ENCODE results near the gene DDX51.

DDX51 gene

GRCh38 chr12:132129007-132129406 is 15.1 kb downstream of the DDX51 start:
- H3K9ac ChIP-seq (ENCODE audit: low read depth, low read length), result no peak overlapping the region
- H3K4me3 ChIP-seq (ENCODE audit: low read length), result no peak overlapping the region
- no peaks in the 10 kb centered on the region for H3K4me1 ChIP-seq (ENCODE audit: insufficient read depth, low read length)
- H3K27ac ChIP-seq (ENCODE audit: low read length), result no peak overlapping the region
- peaks cover 52% of the 10 kb centered on the region for H3K36me3 ChIP-seq (ENCODE audit: insufficient read depth, low read depth, low read length)
- H3K9me3 ChIP-seq (ENCODE audit: insufficient read depth, low read depth, low read length), result peaks cover 36% of the 10 kb centered on the region
- no peaks in the 10 kb centered on the region; the same call in 1 of the 2 replicates for H3K27me3 ChIP-seq (ENCODE audit: insufficient read depth, low read length)

GRCh38 chr12:132127041-132127440 is 17.1 kb downstream of the DDX51 start:
- Histone ChIP-seq H3K36me3 (ENCODE audit: insufficient read depth, low read depth, low read length) (peaks cover 64% of the 10 kb centered on the region), H3K27ac (ENCODE audit: low read length) (no peak overlapping the region)

DNA sequence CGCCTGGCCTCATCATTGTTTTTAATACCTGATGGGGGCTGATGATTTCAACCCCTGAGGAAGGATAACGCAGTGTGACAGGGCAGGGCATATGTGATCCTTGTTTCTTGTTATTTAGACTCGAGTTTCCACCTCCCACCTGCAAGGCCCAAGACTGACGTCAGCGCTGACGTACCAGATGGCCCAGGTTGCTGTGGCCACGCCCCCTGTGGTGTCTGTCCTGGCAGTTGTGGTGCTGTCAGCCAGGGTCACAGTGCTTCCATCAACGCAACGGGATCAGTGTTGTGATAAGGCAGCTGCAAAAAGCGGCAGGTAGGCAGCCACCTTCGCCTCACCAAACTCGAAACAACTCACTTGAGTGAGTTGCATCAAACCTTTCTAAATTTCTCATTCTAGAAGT is 18.4 kb downstream of the DDX51 start:
- Histone ChIP-seq H3K4me1 (ENCODE audit: insufficient read depth, low read length) (no peaks in the 10 kb centered on the region), H3K9me3 (ENCODE audit: insufficient read depth, low read depth, low read length) (peaks cover 36% of the 10 kb centered on the region), H3K4me3 (ENCODE audit: low read length) (no peak overlapping the region), H3K27ac (ENCODE audit: low read length) (no peak overlapping the region), H3K27me3 (ENCODE audit: insufficient read depth, low read length) (no peaks in the 10 kb centered on the region; the same call in 1 of the 2 replicates), H3K36me3 (ENCODE audit: insufficient read depth, low read depth, low read length) (peaks cover 75% of the 10 kb centered on the region), H3K9ac (ENCODE audit: low read depth, low read length) (no peak overlapping the region)

More at GRCh38 chr12:132127041-132127440, 17.1 kb downstream of the DDX51 start:
- no peaks in the 10 kb centered on the region; the same call in 1 of the 2 replicates for H3K27me3 ChIP-seq (ENCODE audit: insufficient read depth, low read length)
- peaks cover 36% of the 10 kb centered on the region for H3K9me3 ChIP-seq (ENCODE audit: insufficient read depth, low read depth, low read length)
- no peaks in the 10 kb centered on the region for H3K4me1 ChIP-seq (ENCODE audit: insufficient read depth, low read length)
- no peak overlapping the region for H3K4me3 ChIP-seq (ENCODE audit: low read length)
- no peak overlapping the region for H3K9ac ChIP-seq (ENCODE audit: low read depth, low read length)

GRCh38 chr12:132124766-132125425 is 19.2 kb downstream of the DDX51 start:
- H3K4me3 ChIP-seq (ENCODE audit: low read length), result no peak overlapping the region
- no peak overlapping the region for H3K9ac ChIP-seq (ENCODE audit: low read depth, low read length)
- H3K27me3 ChIP-seq (ENCODE audit: insufficient read depth, low read length), result no peaks in the 10 kb centered on the region; the same call in 1 of the 2 replicates
- H3K27ac ChIP-seq (ENCODE audit: low read length), result no peak overlapping the region
- H3K9me3 ChIP-seq (ENCODE audit: insufficient read depth, low read depth, low read length), result peaks cover 29% of the 10 kb centered on the region
- peaks cover 75% of the 10 kb centered on the region for H3K36me3 ChIP-seq (ENCODE audit: insufficient read depth, low read depth, low read length)
- H3K4me1 ChIP-seq (ENCODE audit: insufficient read depth, low read length), result no peaks in the 10 kb centered on the region

DNA sequence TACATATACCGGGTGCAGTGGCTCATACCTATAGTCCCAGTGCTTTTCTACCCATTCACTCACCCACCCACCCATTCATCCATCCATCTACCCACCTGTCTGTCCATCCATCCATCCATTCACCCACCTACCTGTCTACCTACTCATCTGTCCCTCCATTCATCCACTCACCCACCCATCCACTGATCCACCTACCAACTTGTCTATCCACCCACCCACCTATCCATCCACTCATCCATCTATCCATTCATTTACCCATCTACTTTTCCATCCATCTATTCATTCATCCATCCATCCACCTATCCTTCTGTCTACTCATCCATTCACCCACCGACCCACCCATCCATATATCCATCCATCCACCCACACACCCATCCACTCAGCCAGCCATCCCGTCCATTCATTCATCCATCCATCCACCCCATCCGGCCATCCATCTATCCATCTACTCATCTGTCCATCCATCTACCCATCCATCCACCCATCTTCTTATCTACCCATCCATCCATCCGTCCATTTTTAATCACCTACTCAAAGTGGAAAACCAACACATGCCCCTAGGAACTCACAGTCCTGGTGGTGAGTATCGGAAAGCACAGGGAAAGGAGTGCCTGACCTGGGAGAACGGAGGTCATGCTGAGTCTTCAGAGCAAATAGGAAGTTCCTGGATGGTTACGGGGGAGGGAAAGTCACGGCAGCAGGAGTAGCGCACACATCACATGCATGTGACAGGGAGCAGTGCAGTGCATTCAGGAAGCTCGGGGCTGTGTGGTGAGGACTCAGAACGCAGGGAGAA is 20.0 kb downstream of the DDX51 start:
- Histone ChIP-seq H3K9me3 (ENCODE audit: insufficient read depth, low read depth, low read length) (peaks cover 24% of the 10 kb centered on the region), H3K36me3 (ENCODE audit: insufficient read depth, low read depth, low read length) (peaks cover 75% of the 10 kb centered on the region), H3K4me1 (ENCODE audit: insufficient read depth, low read length) (no peaks in the 10 kb centered on the region)

GRCh38 chr12:132121283-132121682 is 22.8 kb downstream of the DDX51 start:
- Histone ChIP-seq H3K9me3 (ENCODE audit: insufficient read depth, low read depth, low read length) (no peaks in the 10 kb centered on the region), H3K4me3 (ENCODE audit: low read length) (no peak overlapping the region), H3K27ac (ENCODE audit: low read length) (no peak overlapping the region), H3K27me3 (ENCODE audit: insufficient read depth, low read length) (no peaks in the 10 kb centered on the region), H3K36me3 (ENCODE audit: insufficient read depth, low read depth, low read length) (peaks cover 52% of the 10 kb centered on the region), H3K9ac (ENCODE audit: low read depth, low read length) (no peak overlapping the region), H3K4me1 (ENCODE audit: insufficient read depth, low read length) (no peaks in the 10 kb centered on the region)

More for the DNA sequence above, 20.0 kb downstream of the DDX51 start:
- H3K9ac ChIP-seq (ENCODE audit: low read depth, low read length), result no peak overlapping the region
- H3K4me3 ChIP-seq (ENCODE audit: low read length), result no peak overlapping the region
- no peaks in the 10 kb centered on the region for H3K27me3 ChIP-seq (ENCODE audit: insufficient read depth, low read length)
- H3K27ac ChIP-seq (ENCODE audit: low read length), result no peak overlapping the region

DNA sequence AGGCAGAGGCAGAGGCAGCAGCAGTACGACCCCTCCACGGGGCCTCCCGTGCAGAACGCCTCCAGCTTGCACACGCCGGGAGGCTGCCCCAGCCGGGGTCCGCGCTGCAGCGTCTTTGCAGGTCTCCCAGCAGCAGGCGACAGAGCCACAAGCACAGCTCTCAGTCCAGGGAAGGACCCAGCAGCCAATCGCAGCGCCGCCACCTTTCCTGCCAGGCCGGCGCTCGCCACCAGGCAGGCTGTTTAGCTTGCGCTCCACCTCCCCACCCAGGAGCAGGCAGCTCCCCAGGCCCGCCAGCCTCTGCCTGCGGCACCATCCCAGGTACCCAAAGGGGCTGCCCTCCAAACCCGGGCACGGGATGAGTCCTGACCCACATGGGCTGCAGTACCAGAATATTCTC is 25.2 kb downstream of the DDX51 start:
- no peak overlapping the region for H3K9ac ChIP-seq (ENCODE audit: low read depth, low read length)
- no peaks in the 10 kb centered on the region for H3K27me3 ChIP-seq (ENCODE audit: insufficient read depth, low read length)
- peaks cover 52% of the 10 kb centered on the region for H3K36me3 ChIP-seq (ENCODE audit: insufficient read depth, low read depth, low read length)
- H3K4me1 ChIP-seq (ENCODE audit: insufficient read depth, low read length), result no peaks in the 10 kb centered on the region
- no peak overlapping the region for H3K4me3 ChIP-seq (ENCODE audit: low read length)
- H3K9me3 ChIP-seq (ENCODE audit: insufficient read depth, low read depth, low read length), result no peaks in the 10 kb centered on the region
- no peak overlapping the region for H3K27ac ChIP-seq (ENCODE audit: low read length)

GRCh38 chr12:132117558-132117875 is 26.6 kb downstream of the DDX51 start:
- H3K4me3 ChIP-seq (ENCODE audit: low read length), result no peak overlapping the region
- H3K4me1 ChIP-seq (ENCODE audit: insufficient read depth, low read length), result no peaks in the 10 kb centered on the region
- H3K9me3 ChIP-seq (ENCODE audit: insufficient read depth, low read depth, low read length), result no peaks in the 10 kb centered on the region
- H3K36me3 ChIP-seq (ENCODE audit: insufficient read depth, low read depth, low read length), result peaks cover 53% of the 10 kb centered on the region
- no peak overlapping the region for H3K9ac ChIP-seq (ENCODE audit: low read depth, low read length)
- H3K27ac ChIP-seq (ENCODE audit: low read length), result no peak overlapping the region
- no peaks in the 10 kb centered on the region for H3K27me3 ChIP-seq (ENCODE audit: insufficient read depth, low read length)

DNA sequence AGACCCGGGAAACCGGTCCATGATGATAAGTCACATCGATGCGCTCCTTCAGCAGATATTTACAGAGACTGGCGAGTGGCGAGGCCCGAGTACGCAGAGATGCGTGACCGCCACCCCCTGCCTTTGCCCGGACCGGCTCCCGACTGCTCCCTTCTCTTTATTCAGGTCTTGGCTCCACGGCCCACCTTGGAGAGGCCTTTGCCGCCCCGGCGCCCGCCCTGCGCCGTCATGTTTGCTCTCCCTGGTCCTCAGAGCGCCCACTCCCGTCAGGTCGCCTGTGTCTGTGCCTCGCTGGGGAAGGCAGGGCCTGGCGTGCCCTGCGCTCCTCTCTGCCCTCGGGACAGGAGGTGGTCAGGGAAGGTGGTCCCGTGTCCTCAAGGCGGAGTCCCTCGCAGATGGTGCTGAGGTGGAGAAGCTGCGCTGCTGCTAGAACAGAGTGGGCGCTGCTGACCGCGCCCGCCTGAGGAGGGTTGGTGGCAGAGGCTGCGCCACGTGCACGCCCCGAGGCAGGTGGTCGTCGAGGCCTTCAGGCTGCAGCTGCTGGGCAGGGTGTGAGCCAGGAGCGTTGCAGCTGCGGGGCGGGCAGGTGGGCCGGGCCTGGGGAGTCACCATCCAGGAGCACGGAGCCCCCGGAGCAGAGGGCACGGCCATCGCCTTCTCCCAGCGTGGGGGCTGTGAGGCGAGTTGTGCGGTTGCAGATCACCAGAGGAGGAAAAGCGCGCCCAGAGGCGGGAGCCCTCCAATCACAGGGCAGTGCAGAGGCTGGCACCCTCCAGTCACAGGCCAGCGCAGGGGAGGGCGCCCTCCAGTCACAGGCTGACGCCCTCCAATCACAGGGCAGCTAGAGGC is 27.2 kb downstream of the DDX51 start:
- Histone ChIP-seq H3K4me1 (ENCODE audit: insufficient read depth, low read length) (no peaks in the 10 kb centered on the region), H3K27ac (ENCODE audit: low read length) (no peak overlapping the region), H3K4me3 (ENCODE audit: low read length) (no peak overlapping the region), H3K27me3 (ENCODE audit: insufficient read depth, low read length) (no peaks in the 10 kb centered on the region), H3K9me3 (ENCODE audit: insufficient read depth, low read depth, low read length) (no peaks in the 10 kb centered on the region), H3K9ac (ENCODE audit: low read depth, low read length) (no peak overlapping the region), H3K36me3 (ENCODE audit: insufficient read depth, low read depth, low read length) (peaks cover 47% of the 10 kb centered on the region)

GRCh38 chr12:132115500-132115899 is 28.6 kb downstream of the DDX51 start:
- Histone ChIP-seq H3K36me3 (ENCODE audit: insufficient read depth, low read depth, low read length) (peaks cover 45% of the 10 kb centered on the region), H3K27me3 (ENCODE audit: insufficient read depth, low read length) (no peaks in the 10 kb centered on the region), H3K4me3 (ENCODE audit: low read length) (no peak overlapping the region), H3K27ac (ENCODE audit: low read length) (no peak overlapping the region), H3K9ac (ENCODE audit: low read depth, low read length) (no peak overlapping the region), H3K9me3 (ENCODE audit: insufficient read depth, low read depth, low read length) (no peaks in the 10 kb centered on the region), H3K4me1 (ENCODE audit: insufficient read depth, low read length) (no peaks in the 10 kb centered on the region)

DNA sequence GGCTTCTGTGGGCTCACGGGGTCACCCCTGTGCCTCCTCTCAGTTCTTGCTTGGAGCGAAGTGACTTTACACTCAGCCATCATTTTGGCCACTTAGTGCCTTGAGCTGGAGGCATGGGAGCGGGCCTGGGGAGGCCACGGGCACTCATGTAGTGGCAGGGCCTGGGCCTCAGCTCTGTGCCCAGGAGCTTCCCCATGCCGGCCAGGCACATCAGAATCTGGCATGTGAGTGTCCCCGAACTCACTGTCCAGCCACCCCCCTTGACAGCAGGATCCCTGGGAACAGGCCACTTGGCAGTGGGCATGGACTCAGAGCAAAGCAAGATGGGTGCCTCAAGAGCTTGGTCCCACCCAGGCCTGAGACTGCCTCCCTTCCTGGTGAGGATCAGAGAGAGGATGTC is 29.5 kb downstream of the DDX51 start:
- H3K27me3 ChIP-seq (ENCODE audit: insufficient read depth, low read length), result no peaks in the 10 kb centered on the region
- H3K27ac ChIP-seq (ENCODE audit: low read length), result no peak overlapping the region
- H3K9me3 ChIP-seq (ENCODE audit: insufficient read depth, low read depth, low read length), result no peaks in the 10 kb centered on the region
- peaks cover 49% of the 10 kb centered on the region for H3K36me3 ChIP-seq (ENCODE audit: insufficient read depth, low read depth, low read length)
- H3K9ac ChIP-seq (ENCODE audit: low read depth, low read length), result no peak overlapping the region
- H3K4me3 ChIP-seq (ENCODE audit: low read length), result no peak overlapping the region
- no peaks in the 10 kb centered on the region for H3K4me1 ChIP-seq (ENCODE audit: insufficient read depth, low read length)
